Muscle layer of duodenum (tissue), 2 donors: Measurements from ENCODE around the gene DHCR7.
A peak's percentile ranks its signal among the peaks of the same experiment; 100 is the strongest.
"Not testable (repeated sequence)": the region's sequence is repeated elsewhere in the genome, so short reads cannot be mapped to it uniquely, and the experiment has no call there.

ENCODE experiments used
- H3K27ac ChIP-seq: one replicate; pipeline ENCODE4 v1.7.0; 2013; ENCODE audit warnings: mild to moderate bottlenecking, low read length
- H3K27me3 ChIP-seq: one replicate; pipeline ENCODE4 v1.7.0; 2013; ENCODE audit warnings: low read depth, mild to moderate bottlenecking, control low read depth, low read length
- H3K36me3 ChIP-seq, 2 donors: one replicate each; pipeline ENCODE4 v1.7.0; 2013; ENCODE audit warnings: low read length in 2 of 2, control low read depth in 1 of 2, mild to moderate bottlenecking in 1 of 2; ENCODE audit not compliant: insufficient read depth in 2 of 2, control insufficient read depth in 1 of 2
- H3K4me1 ChIP-seq, 2 donors: one replicate each; pipeline ENCODE4 v1.7.0; 2013; ENCODE audit warnings: low read length in 2 of 2, mild to moderate bottlenecking in 2 of 2, control low read depth in 1 of 2, moderate library complexity in 1 of 2; ENCODE audit not compliant: insufficient read depth in 2 of 2, control insufficient read depth in 1 of 2
- H3K4me3 ChIP-seq, 2 donors: one replicate each; pipeline ENCODE4 v1.7.0; 2013; ENCODE audit warnings: low read length in 2 of 2, low read depth in 1 of 2, mild to moderate bottlenecking in 1 of 2
- H3K9me3 ChIP-seq, 2 donors: one replicate each; pipeline ENCODE4 v1.7.0; 2013; ENCODE audit warnings: low read length in 2 of 2, control low read depth in 1 of 2, mild to moderate bottlenecking in 1 of 2; ENCODE audit not compliant: control insufficient read depth in 1 of 2
- donor health status: healthy.

DHCR7 gene

DNA sequence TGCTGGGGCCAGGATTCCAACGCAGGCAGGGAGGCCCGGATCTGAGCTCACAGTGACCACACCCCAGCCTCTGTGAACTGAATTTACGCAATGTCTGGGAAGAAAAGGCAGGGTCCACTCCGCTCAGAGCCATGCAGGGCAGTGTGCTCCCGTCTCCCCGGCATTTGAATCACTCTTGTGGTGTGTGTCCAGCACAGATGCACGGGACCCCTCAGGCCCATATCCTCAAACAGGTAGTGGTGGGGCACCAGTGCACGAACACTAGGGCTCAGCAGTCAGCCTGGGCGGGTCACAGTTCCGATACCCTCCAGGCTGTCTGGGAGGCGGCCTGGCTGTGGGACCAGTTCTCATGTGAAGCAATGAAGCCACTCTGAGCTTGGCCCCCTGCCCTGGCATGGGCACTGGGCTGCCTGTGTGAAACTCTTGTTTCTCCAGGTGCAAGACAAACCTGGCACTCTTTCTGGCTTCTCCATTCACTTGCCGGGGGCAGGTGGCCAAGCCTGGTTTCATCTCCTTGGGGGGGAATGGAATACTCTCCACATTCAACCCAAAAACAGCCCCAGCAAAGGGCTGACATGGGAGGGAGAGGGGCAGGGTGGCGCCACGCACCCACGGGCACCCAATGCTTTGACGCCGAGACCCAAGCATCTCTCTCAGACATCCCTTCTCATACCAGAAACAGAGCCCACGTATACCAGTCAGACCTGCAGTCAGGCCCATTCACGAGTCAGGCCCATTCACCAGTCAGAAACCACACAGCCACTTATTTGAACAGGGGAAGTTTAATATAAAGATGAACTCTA is 14.3 kb downstream of the DHCR7 start:
- Histone ChIP-seq H3K4me1 (no peaks in the 10 kb centered on the region), H3K27ac (peak overlapping the region; percentile 40)

DNA sequence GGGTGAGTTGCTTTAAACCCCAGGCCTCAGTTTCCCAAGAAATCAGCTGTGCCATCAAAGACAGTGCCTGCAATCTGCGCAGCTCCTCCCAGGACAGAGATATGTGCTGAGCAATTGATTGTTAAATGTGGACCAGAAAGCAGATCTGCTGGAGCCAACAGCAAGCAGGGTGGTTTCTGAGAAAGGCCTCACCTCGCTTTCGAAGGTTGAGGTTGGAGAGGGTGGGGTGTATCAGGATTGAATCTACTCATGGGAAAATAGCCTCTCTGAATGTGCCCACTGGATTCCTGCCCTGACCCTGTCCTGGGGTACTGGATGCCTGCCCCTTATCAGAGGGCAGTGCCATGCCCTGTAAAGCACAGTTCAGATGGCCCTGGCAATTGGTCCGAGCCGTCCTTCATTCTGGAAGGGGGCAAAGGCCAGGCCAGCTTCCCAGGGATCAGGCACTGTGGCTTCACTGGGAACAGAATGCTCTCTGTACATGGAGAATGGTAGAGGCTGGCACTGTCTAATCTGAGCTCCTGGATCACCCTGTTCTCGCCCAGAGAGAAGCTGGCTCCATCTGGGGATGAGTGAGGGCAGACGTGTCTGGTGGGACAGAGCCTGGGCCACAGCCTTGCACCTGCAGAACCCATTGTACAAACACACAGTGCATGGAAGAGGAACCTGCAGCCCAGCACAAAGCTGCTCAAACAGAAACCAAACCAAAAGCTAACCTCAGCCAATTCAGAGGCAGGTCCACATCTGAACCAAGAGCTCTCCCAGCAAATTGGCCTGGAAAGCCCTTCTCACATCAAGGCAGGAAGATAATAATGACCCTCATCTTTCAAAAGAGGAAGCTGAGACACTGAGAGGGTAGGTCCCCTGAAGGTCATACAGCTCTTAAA is 15.2 kb downstream of the DHCR7 start:
- H3K4me1 ChIP-seq = no peaks in the 10 kb centered on the region
- H3K27ac ChIP-seq = peak overlapping the region; percentile 40
- H3K27me3 ChIP-seq = no peaks in the 10 kb centered on the region
- H3K36me3 ChIP-seq = peaks cover 0 to 23% of the 10 kb centered on the region in 2 donors
- H3K9me3 ChIP-seq = no peaks in the 10 kb centered on the region
- no peak overlapping the region for H3K4me3 ChIP-seq

More for the DNA sequence above, 14.3 kb downstream of the DHCR7 start:
- H3K4me3 ChIP-seq = no peak overlapping the region
- no peaks in the 10 kb centered on the region for H3K27me3 ChIP-seq
- H3K9me3 ChIP-seq = no peaks in the 10 kb centered on the region
- peaks cover 5 to 30% of the 10 kb centered on the region in 2 donors for H3K36me3 ChIP-seq

GRCh38 chr11:71431271-71431670 is 16.9 kb downstream of the DHCR7 start:
- Histone ChIP-seq H3K4me1 (no peaks in the 10 kb centered on the region), H3K36me3 (peaks cover 0 to 10% of the 10 kb centered on the region in 2 donors), H3K27ac (no peak overlapping the region), H3K4me3 (no peak overlapping the region), H3K27me3 (no peaks in the 10 kb centered on the region), H3K9me3 (no peaks in the 10 kb centered on the region)

DNA sequence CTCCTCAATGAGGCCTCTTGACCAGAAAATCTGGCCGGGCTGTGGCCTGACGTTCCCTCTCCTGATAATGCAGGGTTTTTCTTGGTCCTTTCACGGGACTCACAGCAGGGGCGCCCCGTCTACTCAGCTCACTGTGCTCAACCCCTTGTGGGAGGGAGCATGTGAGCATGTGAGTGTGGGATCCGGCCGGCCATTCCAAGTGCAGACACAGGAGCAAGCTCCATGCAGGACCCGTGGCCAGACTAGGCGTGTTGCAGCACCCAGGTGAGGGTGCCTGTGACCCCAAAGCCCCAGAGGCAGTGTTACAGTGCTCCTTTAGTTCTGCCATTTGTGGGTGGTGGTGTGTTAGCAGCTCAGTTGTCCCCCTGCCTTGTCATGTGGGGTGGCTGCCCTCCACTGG is 18.0 kb downstream of the DHCR7 start:
- Histone ChIP-seq H3K9me3 (no peaks in the 10 kb centered on the region), H3K4me3 (no peak overlapping the region), H3K27ac (no peak overlapping the region), H3K27me3 (no peaks in the 10 kb centered on the region), H3K4me1 (no peaks in the 10 kb centered on the region), H3K36me3 (peaks cover 0 to 5% of the 10 kb centered on the region in 2 donors)

DNA sequence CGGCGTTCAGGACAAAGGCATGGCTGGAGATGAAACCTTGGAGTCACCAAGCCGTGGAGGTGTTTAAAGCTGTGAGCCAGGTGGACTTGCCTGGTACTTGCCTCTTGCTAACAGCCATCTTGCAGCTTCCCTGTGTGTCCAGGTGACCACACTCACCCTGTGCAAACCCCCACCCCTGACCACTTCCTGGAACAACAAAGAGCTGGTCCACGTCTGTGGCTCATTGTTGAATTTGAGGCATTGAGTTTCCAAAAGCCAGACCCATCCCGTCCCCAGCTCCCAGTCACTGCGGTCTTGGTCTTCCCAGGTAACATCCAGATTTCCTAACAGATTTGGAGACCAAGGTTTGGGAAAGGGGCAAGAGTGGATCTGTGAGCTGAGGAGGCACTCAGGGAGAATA is 18.5 kb downstream of the DHCR7 start:
- no peaks in the 10 kb centered on the region for H3K9me3 ChIP-seq
- H3K27ac ChIP-seq = no peak overlapping the region
- H3K4me3 ChIP-seq = no peak overlapping the region
- no peaks in the 10 kb centered on the region for H3K27me3 ChIP-seq
- no peaks in the 10 kb centered on the region for H3K36me3 ChIP-seq
- H3K4me1 ChIP-seq = no peaks in the 10 kb centered on the region

DNA sequence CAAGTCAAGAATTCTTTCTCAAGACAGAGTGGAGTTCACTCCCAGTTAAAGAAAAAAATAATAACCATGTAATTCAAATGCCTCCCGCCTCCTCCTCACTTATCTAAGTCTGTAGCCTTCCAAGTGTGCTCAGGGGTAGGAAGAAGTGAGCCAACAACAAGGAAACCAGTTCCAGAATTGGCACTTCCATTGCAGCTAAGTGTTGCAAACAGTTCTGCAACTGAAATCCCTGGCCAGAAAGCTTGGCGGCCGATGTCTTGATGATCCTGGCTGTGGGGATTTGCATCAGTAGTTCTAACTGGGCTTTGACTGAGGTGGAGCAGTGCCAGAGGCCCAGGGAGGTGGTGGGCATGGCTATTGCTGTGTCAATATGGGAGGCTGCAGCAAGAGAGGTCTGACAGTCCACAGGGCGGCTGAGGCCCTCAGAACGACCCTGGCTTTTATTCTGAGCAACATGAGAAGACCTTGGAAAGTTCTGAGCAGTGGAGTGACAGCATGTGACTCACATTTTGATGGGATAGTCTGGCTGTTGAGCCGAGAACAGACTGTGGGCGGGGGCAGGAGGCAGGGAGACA is 19.2 kb downstream of the DHCR7 start:
- H3K4me1 ChIP-seq = no peaks in the 10 kb centered on the region
- H3K27me3 ChIP-seq = no peaks in the 10 kb centered on the region
- H3K36me3 ChIP-seq = no peaks in the 10 kb centered on the region
- no peaks in the 10 kb centered on the region for H3K9me3 ChIP-seq
- H3K27ac ChIP-seq = no peak overlapping the region
- H3K4me3 ChIP-seq = no peak overlapping the region

DNA sequence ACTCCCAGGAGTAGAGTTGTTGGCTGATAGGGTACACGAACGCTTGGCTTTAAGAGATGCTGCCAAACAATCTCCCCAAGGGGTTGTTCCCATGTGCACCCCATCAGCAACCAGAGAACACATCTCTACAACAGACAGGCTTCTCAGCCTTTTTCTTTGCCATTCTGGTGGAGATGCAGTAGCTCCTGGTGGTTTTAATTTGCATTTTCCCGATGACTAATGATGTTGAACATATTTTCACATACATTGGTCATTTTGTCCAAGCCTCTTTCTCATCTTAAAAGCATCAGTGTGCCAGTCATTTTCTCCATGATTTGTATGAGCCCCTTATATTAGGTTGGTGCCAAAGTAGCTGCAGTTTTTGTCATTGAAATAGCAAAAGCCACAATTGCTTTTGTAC is 21.8 kb downstream of the DHCR7 start:
- H3K4me1 ChIP-seq = no peaks in the 10 kb centered on the region
- H3K4me3 ChIP-seq = no peak overlapping the region
- H3K27me3 ChIP-seq = no peaks in the 10 kb centered on the region
- H3K27ac ChIP-seq = no peak overlapping the region
- H3K9me3 ChIP-seq = no peaks in the 10 kb centered on the region
- no peaks in the 10 kb centered on the region for H3K36me3 ChIP-seq

- Histone ChIP-seq H3K36me3 (no peaks in the 10 kb centered on the region), H3K27ac (no peak overlapping the region), H3K27me3 (no peaks in the 10 kb centered on the region), H3K4me1 (no peaks in the 10 kb centered on the region), H3K9me3 (no peaks in the 10 kb centered on the region), H3K4me3 (no peak overlapping the region)
Observed at GRCh38 chr11:71425860-71426259, 22.3 kb downstream of the DHCR7 start.

GRCh38 chr11:71425409-71425808 is 22.8 kb downstream of the DHCR7 start:
- H3K4me1 ChIP-seq = no peaks in the 10 kb centered on the region

GRCh38 chr11:71423181-71423790 is 24.9 kb downstream of the DHCR7 start:
- no peaks in the 10 kb centered on the region for H3K4me1 ChIP-seq
- no peaks in the 10 kb centered on the region for H3K27me3 ChIP-seq
- H3K36me3 ChIP-seq = no peaks in the 10 kb centered on the region
- H3K9me3 ChIP-seq = no peaks in the 10 kb centered on the region
- no peak overlapping the region for H3K4me3 ChIP-seq
- H3K27ac ChIP-seq = no peak overlapping the region

More at GRCh38 chr11:71425409-71425808, 22.8 kb downstream of the DHCR7 start:
- Histone ChIP-seq H3K9me3 (no peaks in the 10 kb centered on the region), H3K36me3 (no peaks in the 10 kb centered on the region), H3K4me3 (no peak overlapping the region), H3K27me3 (no peaks in the 10 kb centered on the region), H3K27ac (no peak overlapping the region)

- not testable (repeated sequence) for H3K27ac ChIP-seq, H3K36me3 ChIP-seq, H3K27me3 ChIP-seq, H3K4me1 ChIP-seq, H3K4me3 ChIP-seq, H3K9me3 ChIP-seq
Observed at GRCh38 chr11:71422318-71422717, 25.9 kb downstream of the DHCR7 start.
